HEK293 (cell line): ENCODE data around the gene LGR5.
A peak's percentile ranks its signal among the peaks of the same experiment; 100 is the strongest.

Source experiments
- CTCF ChIA-PET: fragments of 350-600 bp; formaldehyde crosslinking; extraction: SDS; loops from one replicate; lab custom pipeline; 2021; ENCODE audit warnings: antibody characterized with exemption; lab: Yijun Ruan, JAX
- POLR2A ChIA-PET: fragments of 300-600 bp; formaldehyde crosslinking; extraction: SDS; loops from one replicate; lab custom pipeline; 2020; ENCODE audit warnings: antibody characterized with exemption, inconsistent platforms; lab: Yijun Ruan, JAX
- H3K27ac ChIP-seq: fragments of 200-500 bp; sonication (Bioruptor generic); 2 replicates; pipeline ENCODE4 v1.5.1; 2014; ENCODE audit warnings: low read depth, low read length, control low read depth, inconsistent platforms; ENCODE audit errors: extremely low read depth
- H3K36me3 ChIP-seq, 2 experiments: fragments of 200-500 bp in 1 of 2; sonication (Bioruptor generic) in 1 of 2; 1 replicate in 1 of 2; 2 replicates in 1 of 2; pipeline ENCODE4 v1.5.1; 2014 to 2017; ENCODE audit warnings: inconsistent platforms in 2 of 2, low read length in 2 of 2; ENCODE audit not compliant: control insufficient read depth in 2 of 2, insufficient read depth in 1 of 2
- H3K4me1 ChIP-seq: fragments of 200-500 bp; sonication (Bioruptor generic); 2 replicates; pipeline ENCODE4 v1.5.1; 2014; ENCODE audit warnings: mild to moderate bottlenecking, low read length, inconsistent platforms; ENCODE audit not compliant: control insufficient read depth, insufficient read depth
- H3K4me3 ChIP-seq: 2 replicates; pipeline ENCODE4 v1.5.1; 2011; ENCODE audit warnings: low read depth, mild to moderate bottlenecking, control low read depth, low read length, moderate library complexity
- H3K9me3 ChIP-seq: fragments of 200-500 bp; sonication (Bioruptor generic); 2 replicates; pipeline ENCODE4 v1.5.1; 2014; ENCODE audit warnings: low read depth, low read length, inconsistent platforms; ENCODE audit not compliant: control insufficient read depth, insufficient read depth
- AEBP2 ChIP-seq: fragments of 450-650 bp; formaldehyde crosslinking; IDR thresholded peaks from 2 replicates; pipeline ENCODE4 v1.5.1; 2016; ENCODE audit warnings: missing biosample characterization, missing genetic modification characterization, borderline replicate concordance
- FEZF1 ChIP-seq: fragments of 450-650 bp; formaldehyde crosslinking; IDR thresholded peaks from 2 replicates; pipeline ENCODE4 v1.5.1; 2016; ENCODE audit warnings: missing biosample characterization, missing genetic modification characterization
- GFI1B ChIP-seq: fragments of 450-650 bp; formaldehyde crosslinking; IDR thresholded peaks from 2 replicates; pipeline ENCODE4 v1.5.1; 2016; ENCODE audit warnings: missing biosample characterization, missing genetic modification characterization
- IKZF3 ChIP-seq: fragments of 450-650 bp; IDR thresholded peaks from 2 replicates; pipeline ENCODE4 v1.5.0; 2018; ENCODE audit warnings: missing biosample characterization, mild to moderate bottlenecking, missing genetic modification characterization, moderate library complexity
- MZF1 ChIP-seq: fragments of 450-650 bp; formaldehyde crosslinking; IDR thresholded peaks from 2 replicates; pipeline ENCODE4 v1.5.1; 2017; ENCODE audit warnings: missing biosample characterization, missing genetic modification characterization, borderline replicate concordance
- OVOL3 ChIP-seq: fragments of 450-650 bp; formaldehyde crosslinking; IDR thresholded peaks from 2 replicates; pipeline ENCODE4 v1.5.1; 2016; ENCODE audit warnings: missing biosample characterization, missing genetic modification characterization
- SP7 ChIP-seq: fragments of 450-650 bp; formaldehyde crosslinking; IDR thresholded peaks from 2 replicates; pipeline ENCODE4 v1.5.1; 2016; ENCODE audit warnings: missing biosample characterization, missing genetic modification characterization
- ZBTB17 ChIP-seq: fragments of 450-650 bp; formaldehyde crosslinking; IDR thresholded peaks from 2 replicates; pipeline ENCODE4 v1.5.1; 2016; ENCODE audit warnings: missing biosample characterization, missing genetic modification characterization
- ZFP69B ChIP-seq: fragments of 450-650 bp; formaldehyde crosslinking; IDR thresholded peaks from 2 replicates; pipeline ENCODE4 v1.5.1; 2016; ENCODE audit warnings: missing biosample characterization, missing genetic modification characterization
- ZIC2 ChIP-seq: fragments of 450-650 bp; formaldehyde crosslinking; IDR thresholded peaks from 2 replicates; pipeline ENCODE4 v1.5.1; 2016; ENCODE audit warnings: missing biosample characterization, missing genetic modification characterization
- ZNF2 ChIP-seq: fragments of 450-650 bp; formaldehyde crosslinking; IDR thresholded peaks from 2 replicates; pipeline ENCODE4 v1.5.1; 2016; ENCODE audit warnings: missing biosample characterization, missing genetic modification characterization
- ZNF391 ChIP-seq: fragments of 450-650 bp; formaldehyde crosslinking; IDR thresholded peaks from 2 replicates; pipeline ENCODE4 v1.5.1; 2016; ENCODE audit warnings: low read depth, missing biosample characterization, missing genetic modification characterization, borderline replicate concordance
- ZNF449 ChIP-seq: fragments of 450-650 bp; formaldehyde crosslinking; IDR thresholded peaks from 2 replicates; pipeline ENCODE4 v1.5.1; 2017; ENCODE audit warnings: missing biosample characterization, mild to moderate bottlenecking, missing genetic modification characterization, moderate library complexity
- ZNF624 ChIP-seq: fragments of 450-650 bp; formaldehyde crosslinking; IDR thresholded peaks from 2 replicates; pipeline ENCODE4 v1.5.1; 2017; ENCODE audit warnings: missing biosample characterization, missing genetic modification characterization
- ZNF830 ChIP-seq: fragments of 450-650 bp; IDR thresholded peaks from 2 replicates; pipeline ENCODE4 v1.5.0; 2018; ENCODE audit warnings: missing biosample characterization, missing genetic modification characterization, low read depth, mild to moderate bottlenecking, moderate library complexity
- ZSCAN23 ChIP-seq: fragments of 450-650 bp; formaldehyde crosslinking; IDR thresholded peaks from 2 replicates; pipeline ENCODE4 v1.5.1; 2016; ENCODE audit warnings: missing biosample characterization, missing genetic modification characterization
- ZSCAN30 ChIP-seq: fragments of 450-650 bp; IDR thresholded peaks from 2 replicates; pipeline ENCODE4 v1.5.1; 2018; ENCODE audit warnings: missing biosample characterization, mild to moderate bottlenecking, missing genetic modification characterization, moderate library complexity
- TF ChIP-seq, protein P1 (sequence below): fragments of 450-650 bp; formaldehyde crosslinking; IDR thresholded peaks from 2 replicates; pipeline ENCODE4 v1.5.1; 2016; ENCODE audit warnings: missing biosample characterization, missing genetic modification characterization
- TF ChIP-seq, protein P2 (sequence below): fragments of 450-650 bp; formaldehyde crosslinking; IDR thresholded peaks from 2 replicates; pipeline ENCODE4 v1.5.1; 2016; ENCODE audit warnings: missing biosample characterization, missing genetic modification characterization
- TF ChIP-seq, protein P3 (sequence below): fragments of 450-650 bp; formaldehyde crosslinking; optimal IDR thresholded peaks from 2 replicates; pipeline ENCODE3; 2016; ENCODE audit warnings: missing biosample characterization, mild to moderate bottlenecking, missing genetic modification characterization
- TF ChIP-seq, protein P4 (sequence below): fragments of 450-650 bp; formaldehyde crosslinking; IDR thresholded peaks from 2 replicates; pipeline ENCODE4 v1.5.1; 2016; ENCODE audit warnings: missing biosample characterization, missing genetic modification characterization
- TF ChIP-seq, protein P5 (sequence below): fragments of 450-650 bp; formaldehyde crosslinking; IDR thresholded peaks from 2 replicates; pipeline ENCODE4 v1.5.1; 2016; ENCODE audit warnings: missing biosample characterization, missing genetic modification characterization

LGR5 gene

GRCh38 chr12:71438670-71439361 is 782 bp upstream of the LGR5 start (continued):
- TF ChIP-seq, protein P1, sequence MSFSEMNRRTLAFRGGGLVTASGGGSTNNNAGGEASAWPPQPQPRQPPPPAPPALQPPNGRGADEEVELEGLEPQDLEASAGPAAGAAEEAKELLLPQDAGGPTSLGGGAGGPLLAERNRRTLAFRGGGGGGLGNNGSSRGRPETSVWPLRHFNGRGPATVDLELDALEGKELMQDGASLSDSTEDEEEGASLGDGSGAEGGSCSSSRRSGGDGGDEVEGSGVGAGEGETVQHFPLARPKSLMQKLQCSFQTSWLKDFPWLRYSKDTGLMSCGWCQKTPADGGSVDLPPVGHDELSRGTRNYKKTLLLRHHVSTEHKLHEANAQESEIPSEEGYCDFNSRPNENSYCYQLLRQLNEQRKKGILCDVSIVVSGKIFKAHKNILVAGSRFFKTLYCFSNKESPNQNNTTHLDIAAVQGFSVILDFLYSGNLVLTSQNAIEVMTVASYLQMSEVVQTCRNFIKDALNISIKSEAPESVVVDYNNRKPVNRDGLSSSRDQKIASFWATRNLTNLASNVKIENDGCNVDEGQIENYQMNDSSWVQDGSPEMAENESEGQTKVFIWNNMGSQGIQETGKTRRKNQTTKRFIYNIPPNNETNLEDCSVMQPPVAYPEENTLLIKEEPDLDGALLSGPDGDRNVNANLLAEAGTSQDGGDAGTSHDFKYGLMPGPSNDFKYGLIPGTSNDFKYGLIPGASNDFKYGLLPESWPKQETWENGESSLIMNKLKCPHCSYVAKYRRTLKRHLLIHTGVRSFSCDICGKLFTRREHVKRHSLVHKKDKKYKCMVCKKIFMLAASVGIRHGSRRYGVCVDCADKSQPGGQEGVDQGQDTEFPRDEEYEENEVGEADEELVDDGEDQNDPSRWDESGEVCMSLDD = no peak
- TF ChIP-seq AEBP2 (tag by site-specific recombination) (no peak), OVOL3 (no peak), FEZF1 (tag by site-specific recombination) (peak; percentile 44), ZBTB17 (tag by site-specific recombination) (peak; percentile 89), ZIC2 (no peak), ZNF624 (tag by site-specific recombination) (no peak), ZNF2 (tag by site-specific recombination) (no peak), ZNF391 (no peak), MZF1 (tag by site-specific recombination) (no peak)
- TF ChIP-seq, protein P2, sequence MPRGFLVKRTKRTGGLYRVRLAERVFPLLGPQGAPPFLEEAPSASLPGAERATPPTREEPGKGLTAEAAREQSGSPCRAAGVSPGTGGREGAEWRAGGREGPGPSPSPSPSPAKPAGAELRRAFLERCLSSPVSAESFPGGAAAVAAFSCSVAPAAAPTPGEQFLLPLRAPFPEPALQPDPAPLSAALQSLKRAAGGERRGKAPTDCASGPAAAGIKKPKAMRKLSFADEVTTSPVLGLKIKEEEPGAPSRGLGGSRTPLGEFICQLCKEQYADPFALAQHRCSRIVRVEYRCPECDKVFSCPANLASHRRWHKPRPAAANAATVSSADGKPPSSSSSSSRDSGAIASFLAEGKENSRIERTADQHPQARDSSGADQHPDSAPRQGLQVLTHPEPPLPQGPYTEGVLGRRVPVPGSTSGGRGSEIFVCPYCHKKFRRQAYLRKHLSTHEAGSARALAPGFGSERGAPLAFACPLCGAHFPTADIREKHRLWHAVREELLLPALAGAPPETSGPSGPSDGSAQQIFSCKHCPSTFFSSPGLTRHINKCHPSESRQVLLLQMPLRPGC (tag by site-specific recombination) = no peak
- TF ChIP-seq, protein P3, sequence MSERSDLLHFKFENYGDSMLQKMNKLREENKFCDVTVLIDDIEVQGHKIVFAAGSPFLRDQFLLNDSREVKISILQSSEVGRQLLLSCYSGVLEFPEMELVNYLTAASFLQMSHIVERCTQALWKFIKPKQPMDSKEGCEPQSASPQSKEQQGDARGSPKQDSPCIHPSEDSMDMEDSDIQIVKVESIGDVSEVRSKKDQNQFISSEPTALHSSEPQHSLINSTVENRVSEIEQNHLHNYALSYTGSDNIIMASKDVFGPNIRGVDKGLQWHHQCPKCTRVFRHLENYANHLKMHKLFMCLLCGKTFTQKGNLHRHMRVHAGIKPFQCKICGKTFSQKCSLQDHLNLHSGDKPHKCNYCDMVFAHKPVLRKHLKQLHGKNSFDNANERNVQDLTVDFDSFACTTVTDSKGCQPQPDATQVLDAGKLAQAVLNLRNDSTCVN (tag by site-specific recombination) = no peak
- TF ChIP-seq, protein P4, sequence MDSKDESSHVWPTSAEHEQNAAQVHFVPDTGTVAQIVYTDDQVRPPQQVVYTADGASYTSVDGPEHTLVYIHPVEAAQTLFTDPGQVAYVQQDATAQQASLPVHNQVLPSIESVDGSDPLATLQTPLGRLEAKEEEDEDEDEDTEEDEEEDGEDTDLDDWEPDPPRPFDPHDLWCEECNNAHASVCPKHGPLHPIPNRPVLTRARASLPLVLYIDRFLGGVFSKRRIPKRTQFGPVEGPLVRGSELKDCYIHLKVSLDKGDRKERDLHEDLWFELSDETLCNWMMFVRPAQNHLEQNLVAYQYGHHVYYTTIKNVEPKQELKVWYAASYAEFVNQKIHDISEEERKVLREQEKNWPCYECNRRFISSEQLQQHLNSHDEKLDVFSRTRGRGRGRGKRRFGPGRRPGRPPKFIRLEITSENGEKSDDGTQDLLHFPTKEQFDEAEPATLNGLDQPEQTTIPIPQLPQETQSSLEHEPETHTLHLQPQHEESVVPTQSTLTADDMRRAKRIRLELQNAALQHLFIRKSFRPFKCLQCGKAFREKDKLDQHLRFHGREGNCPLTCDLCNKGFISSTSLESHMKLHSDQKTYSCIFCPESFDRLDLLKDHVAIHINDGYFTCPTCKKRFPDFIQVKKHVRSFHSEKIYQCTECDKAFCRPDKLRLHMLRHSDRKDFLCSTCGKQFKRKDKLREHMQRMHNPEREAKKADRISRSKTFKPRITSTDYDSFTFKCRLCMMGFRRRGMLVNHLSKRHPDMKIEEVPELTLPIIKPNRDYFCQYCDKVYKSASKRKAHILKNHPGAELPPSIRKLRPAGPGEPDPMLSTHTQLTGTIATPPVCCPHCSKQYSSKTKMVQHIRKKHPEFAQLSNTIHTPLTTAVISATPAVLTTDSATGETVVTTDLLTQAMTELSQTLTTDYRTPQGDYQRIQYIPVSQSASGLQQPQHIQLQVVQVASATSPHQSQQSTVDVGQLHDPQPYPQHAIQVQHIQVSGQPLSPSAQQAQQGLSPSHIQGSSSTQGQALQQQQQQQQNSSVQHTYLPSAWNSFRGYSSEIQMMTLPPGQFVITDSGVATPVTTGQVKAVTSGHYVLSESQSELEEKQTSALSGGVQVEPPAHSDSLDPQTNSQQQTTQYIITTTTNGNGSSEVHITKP = peak; percentile 55; the same call in 1 of the 2 replicates
- TF ChIP-seq, protein P5, sequence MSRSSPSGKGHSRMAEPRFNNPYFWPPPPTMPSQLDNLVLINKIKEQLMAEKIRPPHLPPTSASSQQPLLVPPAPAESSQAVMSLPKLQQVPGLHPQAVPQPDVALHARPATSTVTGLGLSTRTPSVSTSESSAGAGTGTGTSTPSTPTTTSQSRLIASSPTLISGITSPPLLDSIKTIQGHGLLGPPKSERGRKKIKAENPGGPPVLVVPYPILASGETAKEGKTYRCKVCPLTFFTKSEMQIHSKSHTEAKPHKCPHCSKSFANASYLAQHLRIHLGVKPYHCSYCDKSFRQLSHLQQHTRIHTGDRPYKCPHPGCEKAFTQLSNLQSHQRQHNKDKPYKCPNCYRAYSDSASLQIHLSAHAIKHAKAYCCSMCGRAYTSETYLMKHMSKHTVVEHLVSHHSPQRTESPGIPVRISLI (tag by site-specific recombination) = no peak

DNA sequence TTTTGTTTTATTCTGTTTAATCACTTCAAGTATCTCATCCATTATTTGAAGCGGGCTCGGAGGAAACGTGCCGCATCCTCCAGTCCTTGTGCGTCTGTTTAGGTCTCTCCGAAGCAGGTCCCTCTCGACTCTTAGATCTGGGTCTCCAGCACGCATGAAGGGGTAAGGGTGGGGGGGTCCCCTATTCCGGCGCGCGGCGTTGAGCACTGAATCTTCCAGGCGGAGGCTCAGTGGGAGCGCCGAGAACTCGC is 311 bp upstream of the LGR5 start:
- no peaks in the 10 kb centered on the region for H3K9me3 ChIP-seq
- H3K36me3 ChIP-seq = no peaks in the 10 kb centered on the region
- ChIA-PET CTCF (interaction anchor here (0.7 to 1.3 kb wide), 2 partner anchors 9 to 24 kb away, joined by 3 to 6 read pairs; no protein-coding TSS in a partner anchor), POLR2A (interaction anchor here (0.9 to 1.9 kb wide), 3 partner anchors 13 to 201 kb away, joined by 3 to 4 read pairs (median 3); no protein-coding TSS in a partner anchor)
- TF ChIP-seq ZNF449 (tag by site-specific recombination) (no peak), ZSCAN30 (tag by site-specific recombination) (no peak), ZFP69B (no peak), SP7 (tag by site-specific recombination) (0 out of 2 replicates have a peak, but pooled peaks have one; percentile 48), ZNF830 (tag by site-specific recombination) (no peak), IKZF3 (tag by site-specific recombination) (no peak), GFI1B (no peak), ZBTB17 (tag by site-specific recombination) (peak; percentile 87), ZSCAN23 (tag by site-specific recombination) (0 out of 2 replicates have a peak, but pooled peaks have one; percentile 7), ZNF2 (tag by site-specific recombination) (0 out of 2 replicates have a peak, but pooled peaks have one; percentile 3)
- H3K27ac ChIP-seq = peak overlapping the region; percentile 88
- H3K4me3 ChIP-seq = peak overlapping the region; percentile 75
- H3K4me1 ChIP-seq = peaks cover 9% of the 10 kb centered on the region; the same call in 1 of the 2 replicates
